ENCODE data around the gene MTUS2.

GRCh38 chr13:29551214-29551613 is 731.1 kb downstream of the MTUS2 start:
- TF ChIP-seq CTCF (IDR thresholded peaks at IDR 0.05) (no peak), ZFX (IDR thresholded peaks at IDR 0.05; ENCODE audit: borderline replicate concordance) (no peak)

Data from 22Rv1 (cell line).